SU-DHL-6 (cell line): ENCODE results near the gene ELN.

ENCODE experiments used
- H2AFZ ChIP-seq: fragments of 200-600 bp; sonication (generic); 2 replicates; pipeline ENCODE4 v1.6.1; 2014; ENCODE audit warnings: low read depth, mild to moderate bottlenecking, moderate library complexity, mixed read lengths, antibody characterized with exemption, low read length; ENCODE audit not compliant: severe bottlenecking
- H3F3A ChIP-seq: fragments of 200-600 bp; shearing (Covaris generic); 2 replicates; pipeline ENCODE4 v1.6.0; 2016; ENCODE audit warnings: antibody characterized with exemption, mild to moderate bottlenecking; ENCODE audit not compliant: insufficient read depth
- H3K27ac ChIP-seq: fragments of 200-600 bp; sonication (generic); 2 replicates; pipeline ENCODE4 v1.5.1; 2016; ENCODE audit warnings: low read depth, mild to moderate bottlenecking, low read length, moderate library complexity, mixed read lengths
- H3K27me3 ChIP-seq: fragments of 200-600 bp; sonication (generic), shearing (Covaris generic); 2 replicates; pipeline ENCODE4 v1.6.0; 2014; ENCODE audit warnings: mild to moderate bottlenecking, low read length
- H3K36me3 ChIP-seq: fragments of 200-600 bp; sonication (generic); 2 replicates; pipeline ENCODE4 v1.6.1; 2014; ENCODE audit warnings: mild to moderate bottlenecking, low read length, mixed read lengths
- H3K4me2 ChIP-seq: fragments of 300-600, 200-600 bp; shearing (Covaris generic), sonication (generic); 2 replicates; pipeline ENCODE4 v1.6.0; 2014; ENCODE audit warnings: low read length, low read depth, mild to moderate bottlenecking; ENCODE audit not compliant: poor library complexity, severe bottlenecking
- H3K4me3 ChIP-seq: fragments of 200-600 bp; sonication (generic); 2 replicates; pipeline ENCODE4 v1.5.1; 2014; ENCODE audit warnings: antibody characterized with exemption, low read length, mild to moderate bottlenecking, mixed read lengths; ENCODE audit not compliant: insufficient read depth, poor library complexity, severe bottlenecking
- H3K79me2 ChIP-seq: fragments of 200-600 bp; sonication (generic); 2 replicates; pipeline ENCODE4 v1.6.1; 2014; ENCODE audit warnings: mild to moderate bottlenecking, low read length, moderate library complexity; ENCODE audit not compliant: insufficient read depth
- H3K9ac ChIP-seq: fragments of 200-600 bp; sonication (generic); 2 replicates; pipeline ENCODE4 v1.7.0; 2014; ENCODE audit warnings: mild to moderate bottlenecking, low read length
- H3K9me2 ChIP-seq: fragments of 200-600 bp; sonication (generic); replicated peaks from 2 replicates; pipeline ENCODE4 v1.6.1; 2014; ENCODE audit warnings: low read length; ENCODE audit not compliant: insufficient read depth
- H3K9me3 ChIP-seq: fragments of 200-600 bp; sonication (generic); 2 replicates; pipeline ENCODE4 v1.6.1; 2014; ENCODE audit warnings: low read length, mixed read lengths; ENCODE audit not compliant: insufficient read depth
- H4K20me1 ChIP-seq: fragments of 200-600 bp; sonication (generic); 2 replicates; pipeline ENCODE4 v1.6.1; 2014; ENCODE audit warnings: low read depth, mild to moderate bottlenecking, antibody characterized with exemption, low read length, moderate library complexity, mixed read lengths
- EZH2phosphoT487 ChIP-seq: fragments of 200-600 bp; sonication (generic), shearing (Covaris generic); conservative IDR thresholded peaks from 2 replicates; pipeline ENCODE4 v1.6.1; 2018; ENCODE audit warnings: mild to moderate bottlenecking, antibody characterized with exemption, low read length, moderate library complexity, mixed read lengths
- TF ChIP-seq, protein P1 (sequence below): fragments of 200-600 bp; sonication (generic); IDR thresholded peaks from one replicate; pipeline ENCODE4 v1.5.1; 2017; ENCODE audit warnings: antibody characterized with exemption, mild to moderate bottlenecking, low read length, moderate library complexity; ENCODE audit not compliant: insufficient read depth, poor library complexity, severe bottlenecking

Gene ELN

DNA sequence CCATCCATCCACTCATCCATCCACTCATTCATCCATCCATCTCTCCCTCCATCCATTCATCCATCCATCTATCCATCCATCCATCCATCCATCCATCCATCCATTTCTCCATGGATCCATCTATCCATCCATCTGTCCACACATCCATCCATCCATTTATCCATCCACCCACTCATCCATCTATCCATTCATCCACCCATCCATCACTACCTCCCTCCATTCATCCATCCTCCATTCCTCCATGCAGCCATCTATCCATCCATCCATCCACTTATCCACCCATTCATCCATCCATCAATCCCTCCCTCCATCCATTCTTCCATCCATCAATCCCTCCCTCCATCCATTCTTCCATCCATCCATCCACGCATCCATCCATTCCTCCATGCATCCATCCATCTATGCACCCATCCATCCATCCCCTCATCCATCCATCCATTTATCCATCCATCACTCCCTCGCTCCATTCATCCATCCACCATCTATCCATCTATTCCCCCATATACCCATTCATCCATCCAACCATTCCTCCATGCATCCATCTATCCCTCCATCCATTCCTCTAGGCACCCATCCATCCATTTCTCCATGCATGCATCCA is 21.1 kb downstream of the ELN start:
- TF ChIP-seq, protein P1, sequence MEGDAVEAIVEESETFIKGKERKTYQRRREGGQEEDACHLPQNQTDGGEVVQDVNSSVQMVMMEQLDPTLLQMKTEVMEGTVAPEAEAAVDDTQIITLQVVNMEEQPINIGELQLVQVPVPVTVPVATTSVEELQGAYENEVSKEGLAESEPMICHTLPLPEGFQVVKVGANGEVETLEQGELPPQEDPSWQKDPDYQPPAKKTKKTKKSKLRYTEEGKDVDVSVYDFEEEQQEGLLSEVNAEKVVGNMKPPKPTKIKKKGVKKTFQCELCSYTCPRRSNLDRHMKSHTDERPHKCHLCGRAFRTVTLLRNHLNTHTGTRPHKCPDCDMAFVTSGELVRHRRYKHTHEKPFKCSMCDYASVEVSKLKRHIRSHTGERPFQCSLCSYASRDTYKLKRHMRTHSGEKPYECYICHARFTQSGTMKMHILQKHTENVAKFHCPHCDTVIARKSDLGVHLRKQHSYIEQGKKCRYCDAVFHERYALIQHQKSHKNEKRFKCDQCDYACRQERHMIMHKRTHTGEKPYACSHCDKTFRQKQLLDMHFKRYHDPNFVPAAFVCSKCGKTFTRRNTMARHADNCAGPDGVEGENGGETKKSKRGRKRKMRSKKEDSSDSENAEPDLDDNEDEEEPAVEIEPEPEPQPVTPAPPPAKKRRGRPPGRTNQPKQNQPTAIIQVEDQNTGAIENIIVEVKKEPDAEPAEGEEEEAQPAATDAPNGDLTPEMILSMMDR = no peak
- no peak for TF ChIP-seq EZH2phosphoT487
- H2AFZ ChIP-seq = no peak overlapping the region
- H3K36me3 ChIP-seq = no peaks in the 10 kb centered on the region
- H3K79me2 ChIP-seq = no peaks in the 10 kb centered on the region
- H3K9me2 ChIP-seq = no peaks in the 10 kb centered on the region
- H3K27ac ChIP-seq = no peak overlapping the region
- H3K9ac ChIP-seq = no peak overlapping the region
- no peaks in the 10 kb centered on the region for H3F3A ChIP-seq
- H3K4me3 ChIP-seq = no peak overlapping the region
- H3K9me3 ChIP-seq = no peaks in the 10 kb centered on the region
- H4K20me1 ChIP-seq = no peaks in the 10 kb centered on the region
- H3K4me2 ChIP-seq = no peak overlapping the region
- no peaks in the 10 kb centered on the region for H3K27me3 ChIP-seq

DNA sequence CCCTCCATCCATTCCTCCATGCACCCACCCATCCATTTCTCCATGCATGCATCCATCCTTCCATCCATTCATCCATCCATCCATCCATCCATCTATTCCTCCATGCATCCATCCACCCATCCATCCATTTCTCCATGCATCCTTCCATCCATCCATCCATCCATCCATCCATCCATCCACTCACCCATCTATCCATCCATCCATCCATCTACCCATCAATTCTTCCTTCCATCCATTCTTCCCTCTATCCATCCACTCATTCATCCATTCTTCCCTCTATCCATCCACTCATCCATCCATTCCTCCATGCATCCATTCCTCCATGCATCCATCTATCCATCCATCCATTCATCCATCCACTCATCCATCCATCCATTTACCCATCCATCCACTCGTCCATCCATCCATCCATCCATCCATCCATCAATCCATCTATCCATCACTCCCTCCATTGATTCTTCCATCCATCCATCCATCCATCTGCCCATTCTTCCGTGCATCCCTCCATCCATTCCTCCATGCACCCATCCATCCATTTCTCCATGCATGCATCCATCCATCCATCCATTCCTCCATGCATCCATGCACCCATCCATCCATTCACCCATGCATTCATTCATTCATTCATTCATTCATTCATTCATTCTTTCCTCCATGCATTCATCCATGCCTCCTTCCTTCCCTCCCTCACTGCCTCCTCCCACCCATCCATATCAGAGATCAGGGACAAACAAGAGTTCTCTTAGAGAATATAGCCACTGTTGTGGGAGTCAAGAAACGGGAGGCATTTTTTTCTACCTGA is 22.2 kb downstream of the ELN start:
- Histone ChIP-seq H2AFZ (no peak overlapping the region), H3K4me3 (no peak overlapping the region), H3K36me3 (no peaks in the 10 kb centered on the region), H3K27ac (no peak overlapping the region), H3K4me2 (no peak overlapping the region), H3K9ac (no peak overlapping the region), H3F3A (no peaks in the 10 kb centered on the region), H3K9me2 (no peaks in the 10 kb centered on the region), H3K27me3 (no peaks in the 10 kb centered on the region), H4K20me1 (no peaks in the 10 kb centered on the region), H3K79me2 (no peaks in the 10 kb centered on the region), H3K9me3 (no peaks in the 10 kb centered on the region)
- no peak for TF ChIP-seq EZH2phosphoT487
- TF ChIP-seq, protein P1 = no peak

DNA sequence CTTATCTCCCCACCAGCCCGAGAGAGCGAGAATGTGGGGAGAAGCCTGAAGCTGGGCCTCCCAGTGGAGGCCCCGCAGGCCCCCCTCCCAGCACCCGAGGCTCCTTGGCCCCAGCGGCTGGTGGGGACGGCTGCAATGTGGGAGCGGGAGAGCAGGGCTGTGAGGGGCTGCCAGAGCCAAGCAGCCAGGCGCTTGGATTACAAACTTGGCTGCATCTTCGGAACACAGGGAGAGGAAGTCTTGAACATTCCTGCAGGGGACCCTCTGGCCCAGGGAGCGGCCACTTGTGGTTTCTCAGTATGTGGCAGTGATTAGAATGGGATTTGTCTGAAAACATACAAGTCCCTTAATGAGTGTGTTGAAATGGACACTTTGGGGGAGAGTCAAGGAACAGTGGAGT is 23.2 kb downstream of the ELN start:
- TF ChIP-seq, protein P1 = no peak
- no peak for TF ChIP-seq EZH2phosphoT487
- H3K27me3 ChIP-seq = no peaks in the 10 kb centered on the region
- H3K9me2 ChIP-seq = no peaks in the 10 kb centered on the region
- H3K4me3 ChIP-seq = no peak overlapping the region
- H3K79me2 ChIP-seq = no peaks in the 10 kb centered on the region
- no peak overlapping the region for H3K9ac ChIP-seq
- H3K9me3 ChIP-seq = no peaks in the 10 kb centered on the region
- H2AFZ ChIP-seq = no peak overlapping the region
- no peaks in the 10 kb centered on the region for H3F3A ChIP-seq
- H3K4me2 ChIP-seq = no peak overlapping the region
- H3K36me3 ChIP-seq = no peaks in the 10 kb centered on the region
- H4K20me1 ChIP-seq = no peaks in the 10 kb centered on the region
- H3K27ac ChIP-seq = no peak overlapping the region
